Karpas-422 (cell line): ENCODE data around the gene CACNA1I. TPM values are rescaled to one million over a fixed set of nuclear protein-coding genes. Genes with fewer than 3 reads are reported as not detected.

Experiments used
- DNase-seq: peaks from one replicate; pipeline ENCODE4 v3.0.0-alpha.2; 2015
- H2AFZ ChIP-seq: fragments of 200-600 bp; sonication (generic); 2 replicates; pipeline ENCODE4 v1.6.1; 2014; ENCODE audit warnings: antibody characterized with exemption, low read length, mixed read lengths
- H3K27ac ChIP-seq: fragments of 200-600 bp; sonication (generic); 2 replicates; pipeline ENCODE4 v1.5.1; 2014; ENCODE audit warnings: mild to moderate bottlenecking, low read length, moderate library complexity
- H3K27me3 ChIP-seq: fragments of 200-600 bp; sonication (generic); 2 replicates; pipeline ENCODE4 v1.6.1; 2014; ENCODE audit warnings: low read length, mixed read lengths
- H3K36me3 ChIP-seq: fragments of 200-600 bp; sonication (generic); 2 replicates; pipeline ENCODE4 v1.6.1; 2014; ENCODE audit warnings: low read length, mixed read lengths; ENCODE audit not compliant: insufficient read depth
- H3K4me1 ChIP-seq: fragments of 200-600 bp; sonication (generic); 2 replicates; pipeline ENCODE4 v1.6.1; 2014; ENCODE audit warnings: mild to moderate bottlenecking, low read length, mixed read lengths
- H3K4me2 ChIP-seq: fragments of 200-600 bp; sonication (generic); 2 replicates; pipeline ENCODE4 v1.6.1; 2014; ENCODE audit warnings: low read length, low read depth, mild to moderate bottlenecking; ENCODE audit not compliant: poor library complexity, severe bottlenecking
- H3K4me3 ChIP-seq: fragments of 200-600 bp; sonication (generic); 2 replicates; pipeline ENCODE4 v1.5.1; 2014; ENCODE audit warnings: mild to moderate bottlenecking, antibody characterized with exemption, low read length, mixed read lengths
- H3K79me2 ChIP-seq: fragments of 200-600 bp; sonication (generic); 2 replicates; pipeline ENCODE4 v1.6.1; 2014; ENCODE audit warnings: mild to moderate bottlenecking, low read length, mixed read lengths
- H3K9ac ChIP-seq: fragments of 200-600 bp; sonication (generic); 2 replicates; pipeline ENCODE4 v1.6.0; 2014; ENCODE audit warnings: low read length
- H3K9me2 ChIP-seq: fragments of 200-600 bp; sonication (generic), shearing (Covaris generic); replicated peaks from 2 replicates; pipeline ENCODE4 v1.6.0; 2014; ENCODE audit warnings: mild to moderate bottlenecking, low read length, moderate library complexity; ENCODE audit not compliant: insufficient read depth
- H3K9me3 ChIP-seq: fragments of 300-700, 200-600 bp; sonication (generic); 2 replicates; pipeline ENCODE4 v1.6.1; 2014; ENCODE audit warnings: low read length, mixed read lengths
- H4K20me1 ChIP-seq: fragments of 200-600 bp; sonication (generic); 2 replicates; pipeline ENCODE4 v1.6.1; 2014; ENCODE audit warnings: mild to moderate bottlenecking, antibody characterized with exemption, low read length, low read depth; ENCODE audit not compliant: insufficient read depth
- total RNA-seq: library from RNA; depleted of rRNA; stranded (reverse); fragments of >200 nt; shearing (Covaris generic); gene quantifications from 2 replicates; pipeline ENCODE4 v1.2.3, GENCODE V29; 2014; ENCODE audit warnings: low replicate concordance

Gene CACNA1I
- total RNA-seq, 1 experiment from 2014 or later = not detected

GRCh38 chr22:39526736-39527171 is 43.8 kb upstream of the CACNA1I start:
- Histone ChIP-seq H3K4me2 (no peak overlapping the region), H3K4me3 (no peak overlapping the region), H3K9me2 (no peaks in the 10 kb centered on the region), H3K27ac (peak overlapping the region; percentile 96), H3K79me2 (peaks cover 20% of the 10 kb centered on the region), H3K36me3 (peaks cover 27% of the 10 kb centered on the region), H3K27me3 (no peaks in the 10 kb centered on the region), H3K9me3 (no peaks in the 10 kb centered on the region), H3K4me1 (peaks cover 87% of the 10 kb centered on the region), H4K20me1 (peaks cover 26% of the 10 kb centered on the region), H2AFZ (no peak overlapping the region), H3K9ac (0 out of 2 replicates have a peak overlapping the region, but pooled peaks have one; percentile 6)
- peak; percentile 86 for DNase-seq

GRCh38 chr22:39527481-39527961 is 43.0 kb upstream of the CACNA1I start:
- peak; percentile 76 for DNase-seq
- peaks cover 81% of the 10 kb centered on the region for H3K4me1 ChIP-seq
- H3K27ac ChIP-seq = peak overlapping the region; percentile 96
- H3K4me2 ChIP-seq = peak overlapping the region; percentile 88
- peak overlapping the region; percentile 79 for H3K9ac ChIP-seq
- no peaks in the 10 kb centered on the region for H3K9me3 ChIP-seq
- H3K4me3 ChIP-seq = peak overlapping the region; percentile 68
- peaks cover 26% of the 10 kb centered on the region for H3K79me2 ChIP-seq
- H2AFZ ChIP-seq = no peak overlapping the region
- H4K20me1 ChIP-seq = peaks cover 23% of the 10 kb centered on the region; the same call in 1 of the 2 replicates
- H3K27me3 ChIP-seq = no peaks in the 10 kb centered on the region
- peaks cover 21% of the 10 kb centered on the region for H3K36me3 ChIP-seq
- H3K9me2 ChIP-seq = no peaks in the 10 kb centered on the region

- Histone ChIP-seq H3K9ac (peak overlapping the region; percentile 79), H3K27ac (peak overlapping the region; percentile 96), H3K9me2 (no peaks in the 10 kb centered on the region), H3K9me3 (no peaks in the 10 kb centered on the region), H2AFZ (no peak overlapping the region), H3K4me1 (peaks cover 78% of the 10 kb centered on the region), H3K4me2 (peak overlapping the region; percentile 88), H3K79me2 (peaks cover 22% of the 10 kb centered on the region), H3K36me3 (peaks cover 14% of the 10 kb centered on the region), H4K20me1 (peaks cover 17% of the 10 kb centered on the region; the same call in 1 of the 2 replicates), H3K4me3 (peak overlapping the region; percentile 68), H3K27me3 (no peaks in the 10 kb centered on the region)
- peak; percentile 69 for DNase-seq
Measured at GRCh38 chr22:39528080-39528661, 42.4 kb upstream of the CACNA1I start.

GRCh38 chr22:39528681-39529486 is 41.7 kb upstream of the CACNA1I start:
- Histone ChIP-seq H3K4me3 (peak overlapping the region; percentile 68), H4K20me1 (peaks cover 15% of the 10 kb centered on the region; the same call in 1 of the 2 replicates), H3K27me3 (no peaks in the 10 kb centered on the region), H3K9ac (peak overlapping the region; percentile 79), H3K79me2 (peaks cover 22% of the 10 kb centered on the region), H3K9me3 (no peaks in the 10 kb centered on the region), H3K9me2 (no peaks in the 10 kb centered on the region), H3K4me2 (peak overlapping the region; percentile 88), H3K36me3 (peaks cover 12% of the 10 kb centered on the region; the same call in 1 of the 2 replicates), H2AFZ (no peak overlapping the region), H3K4me1 (peaks cover 75% of the 10 kb centered on the region), H3K27ac (peak overlapping the region; percentile 96)
- peak; percentile 98 for DNase-seq

GRCh38 chr22:39529487-39529851 is 41.1 kb upstream of the CACNA1I start:
- Histone ChIP-seq H3K9me3 (no peaks in the 10 kb centered on the region), H3K4me1 (peaks cover 77% of the 10 kb centered on the region), H3K4me3 (peak overlapping the region; percentile 68), H3K27me3 (no peaks in the 10 kb centered on the region), H3K9me2 (no peaks in the 10 kb centered on the region), H3K9ac (peak overlapping the region; percentile 56), H3K27ac (peak overlapping the region; percentile 96), H4K20me1 (peaks cover 12% of the 10 kb centered on the region; the same call in 1 of the 2 replicates), H3K79me2 (peaks cover 22% of the 10 kb centered on the region), H3K4me2 (peak overlapping the region; percentile 88), H3K36me3 (peaks cover 8% of the 10 kb centered on the region; the same call in 1 of the 2 replicates), H2AFZ (no peak overlapping the region)
- DNase-seq = peak; percentile 52

- peak overlapping the region; percentile 56 for H3K9ac ChIP-seq
- H3K27ac ChIP-seq = peak overlapping the region; percentile 96; the same call in 1 of the 2 replicates
- peaks cover 77% of the 10 kb centered on the region for H3K4me1 ChIP-seq
- peak overlapping the region; percentile 88 for H3K4me2 ChIP-seq
- no peaks in the 10 kb centered on the region for H3K9me3 ChIP-seq
- no peak for DNase-seq
- peak overlapping the region; percentile 68 for H3K4me3 ChIP-seq
- no peaks in the 10 kb centered on the region for H3K9me2 ChIP-seq
- H4K20me1 ChIP-seq = peaks cover 12% of the 10 kb centered on the region; the same call in 1 of the 2 replicates
- peaks cover 22% of the 10 kb centered on the region for H3K79me2 ChIP-seq
- H2AFZ ChIP-seq = no peak overlapping the region
- H3K27me3 ChIP-seq = no peaks in the 10 kb centered on the region
- H3K36me3 ChIP-seq = peaks cover 8% of the 10 kb centered on the region; the same call in 1 of the 2 replicates
Measured at GRCh38 chr22:39530116-39530515, 40.4 kb upstream of the CACNA1I start.

GRCh38 chr22:39530692-39531331 is 39.7 kb upstream of the CACNA1I start:
- Histone ChIP-seq H3K9me3 (no peaks in the 10 kb centered on the region), H3K9me2 (no peaks in the 10 kb centered on the region), H4K20me1 (peaks cover 12% of the 10 kb centered on the region; the same call in 1 of the 2 replicates), H3K27me3 (no peaks in the 10 kb centered on the region), H3K79me2 (peaks cover 22% of the 10 kb centered on the region), H3K4me1 (peaks cover 72% of the 10 kb centered on the region), H3K9ac (peak overlapping the region; percentile 92), H3K4me2 (peak overlapping the region; percentile 98), H3K27ac (0 out of 2 replicates have a peak overlapping the region, but pooled peaks have one; percentile 69), H3K4me3 (peak overlapping the region; percentile 88), H2AFZ (no peak overlapping the region), H3K36me3 (peaks cover 8% of the 10 kb centered on the region; the same call in 1 of the 2 replicates)
- peak; percentile 84 for DNase-seq
